Activated T-cell treated with anti-CD3 and anti-CD28 coated beads for 24 hours (primary cell): ENCODE data around the gene CASP5.
"Not testable (repeated sequence)": the region's sequence is repeated elsewhere in the genome, so short reads cannot be mapped to it uniquely, and the experiment has no call there.

Source experiments
- DNase-seq: peaks from one replicate; pipeline ENCODE4 v3.0.0-alpha.2; 2020; ENCODE audit warnings: low read depth

CASP5 gene

GRCh38 chr11:105033781-105034180 lies 10.8 kb upstream of the CASP5 start:
- DNase-seq: no peak

- DNase-seq: no peak
Measured at GRCh38 chr11:105033343-105033742, 10.4 kb upstream of the CASP5 start.

DNA sequence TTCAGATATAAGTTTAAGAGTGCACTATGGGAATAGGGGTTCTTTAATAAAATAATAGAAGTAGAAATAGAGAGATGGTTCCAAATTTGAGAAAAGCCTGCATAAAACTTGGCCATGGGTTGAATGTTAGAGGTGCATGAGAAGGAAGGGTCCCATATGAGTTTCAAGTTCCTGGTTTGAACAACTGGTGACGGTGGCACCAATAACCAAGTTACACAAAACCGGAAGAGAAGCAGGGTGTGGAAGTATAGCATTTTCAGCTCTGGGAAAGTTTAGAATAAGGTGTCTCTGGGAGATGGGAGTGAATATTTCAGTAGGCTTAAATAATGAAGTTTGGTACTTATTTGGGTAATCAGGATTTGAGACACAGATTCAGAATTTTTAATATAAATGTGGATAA lies 9.5 kb upstream of the CASP5 start:
- no peak for DNase-seq

DNA sequence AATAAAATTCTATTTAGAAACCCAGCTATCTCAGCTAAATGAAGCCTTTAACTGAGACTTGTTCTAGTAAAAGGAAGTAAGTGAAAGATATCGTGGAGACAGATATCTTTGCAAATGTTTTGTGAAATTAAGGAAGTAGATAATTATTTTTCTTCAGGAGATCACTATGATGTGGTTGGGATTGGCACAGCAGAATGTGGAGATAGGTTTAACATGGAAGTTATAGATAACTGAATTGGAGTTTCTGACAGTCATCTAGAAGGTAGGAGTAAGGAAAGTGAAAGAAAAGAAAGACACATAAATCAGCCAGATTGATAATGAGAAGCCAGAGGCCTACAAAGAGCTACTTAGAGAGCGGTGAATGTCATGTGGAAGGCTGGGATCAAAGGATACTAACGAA lies 4.7 kb upstream of the CASP5 start:
- no peak for DNase-seq

DNA sequence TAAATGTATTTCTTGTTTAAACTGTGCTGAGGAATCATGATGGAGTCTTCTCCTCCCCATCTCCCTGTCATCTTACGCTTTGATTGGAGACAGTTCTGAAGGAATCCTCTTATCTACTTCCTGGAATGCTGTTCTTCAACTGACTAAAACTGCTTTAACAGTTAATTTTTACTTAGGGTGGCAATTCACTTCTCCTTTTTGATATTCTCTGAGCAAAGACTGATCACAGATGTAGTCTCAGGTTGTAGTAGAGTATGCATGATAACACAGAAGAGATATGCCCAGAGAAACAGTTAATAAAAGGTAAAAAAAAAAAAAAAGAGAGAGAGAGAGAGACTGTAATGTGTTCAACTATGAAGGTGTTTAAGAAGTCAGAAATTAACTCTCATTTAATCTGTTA lies 1.4 kb upstream of the CASP5 start:
- no peak for DNase-seq

DNA sequence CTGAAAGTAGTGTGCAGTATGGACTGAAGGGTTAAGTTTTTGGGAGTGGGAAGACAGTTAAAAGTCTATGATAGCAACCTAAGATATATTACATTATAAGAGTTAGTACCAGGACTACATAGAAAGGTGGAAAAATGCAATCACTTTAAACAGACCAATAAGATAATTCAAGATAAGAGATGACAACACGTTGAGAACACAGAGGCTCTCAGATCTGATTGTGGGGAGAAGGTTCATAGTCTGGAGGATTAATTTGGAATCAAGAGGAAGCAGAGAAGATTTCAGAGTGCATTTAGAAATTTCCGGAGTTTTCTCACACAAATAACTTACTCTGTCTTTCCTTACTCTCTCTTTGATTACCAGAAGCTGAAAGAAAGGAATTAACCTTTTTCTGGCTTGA lies 441 bp downstream of the CASP5 start:
- no peak for DNase-seq

GRCh38 chr11:105007463-105007862 lies 15.5 kb downstream of the CASP5 start:
- no peak for DNase-seq

DNA sequence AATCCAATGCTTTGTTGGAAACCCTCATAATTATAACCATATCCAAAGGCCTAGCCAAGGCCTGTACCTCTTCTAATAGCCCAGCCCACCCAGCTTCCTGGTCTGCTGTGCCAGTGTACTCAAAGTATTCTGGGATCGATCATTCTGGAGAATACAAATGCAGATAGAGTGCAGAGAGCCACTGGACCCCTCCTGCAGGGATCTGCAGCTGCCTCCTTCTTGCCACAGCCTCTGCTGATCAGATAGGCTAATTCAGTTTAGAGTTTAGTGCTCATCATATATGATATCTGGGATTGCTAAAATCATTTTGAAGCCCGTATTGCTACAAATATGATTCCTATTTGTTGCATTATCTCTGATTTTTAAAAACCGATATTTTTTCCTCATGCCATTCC lies 17.5 kb downstream of the CASP5 start:
- no peak for DNase-seq

DNA sequence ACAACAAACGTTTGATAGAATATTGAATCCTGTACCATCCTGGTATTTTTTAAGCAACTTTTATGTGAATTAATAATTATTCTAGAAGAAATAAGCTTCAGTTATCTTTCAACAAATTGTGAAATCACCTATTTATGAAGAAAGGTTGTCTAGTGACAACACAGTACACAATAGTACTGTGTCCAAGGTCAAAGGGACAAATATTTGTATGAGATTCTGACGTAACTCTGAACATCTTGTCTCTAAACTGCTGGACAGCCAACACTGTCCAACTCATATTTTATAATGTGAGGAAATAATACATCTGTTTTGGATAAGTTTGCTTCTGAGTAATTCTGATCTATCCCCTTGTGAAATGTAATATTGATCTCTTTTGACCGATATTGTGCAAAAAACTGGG lies 18.9 kb downstream of the CASP5 start:
- DNase-seq: no peak

DNA sequence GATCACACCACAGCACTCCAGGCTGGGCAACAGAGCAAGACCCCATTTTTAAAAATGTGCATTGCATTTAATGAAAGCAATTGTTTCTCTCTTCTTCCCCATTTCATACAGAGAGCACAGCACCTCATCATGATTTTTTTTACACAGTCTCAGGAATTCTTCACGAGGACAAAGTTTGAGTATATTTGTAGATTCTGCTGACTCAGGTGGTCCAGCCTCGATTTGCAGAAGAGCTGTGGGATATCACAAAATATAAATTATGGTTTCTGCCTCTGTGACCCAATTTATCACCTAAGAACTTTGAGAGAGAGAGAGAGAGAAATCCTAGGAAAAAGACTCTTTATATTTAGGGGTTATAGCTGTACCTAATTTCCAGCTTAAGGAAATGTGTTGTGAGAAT lies 19.8 kb downstream of the CASP5 start:
- DNase-seq: no peak

- DNase-seq: peak; percentile 49
Measured at GRCh38 chr11:105000797-105001196, 22.2 kb downstream of the CASP5 start.

DNA sequence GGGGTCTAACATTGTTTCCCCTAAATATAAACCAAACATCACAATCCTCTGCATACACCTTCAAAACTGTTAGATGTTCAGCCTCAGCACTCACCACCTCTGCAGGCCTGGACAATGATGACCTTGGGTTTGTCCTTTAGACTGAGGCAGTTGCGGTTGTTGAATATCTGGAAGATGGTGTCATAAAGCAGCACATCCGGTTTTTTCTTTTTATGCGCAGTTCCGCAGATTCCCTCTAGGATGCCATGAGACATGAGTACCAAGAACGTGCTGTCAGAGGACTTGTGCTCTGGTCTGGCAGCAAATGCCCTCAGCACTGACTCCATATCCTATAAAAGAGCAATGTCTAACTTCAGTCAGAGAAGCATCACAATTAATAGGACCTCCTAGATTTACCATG lies 22.8 kb downstream of the CASP5 start:
- no peak for DNase-seq

DNA sequence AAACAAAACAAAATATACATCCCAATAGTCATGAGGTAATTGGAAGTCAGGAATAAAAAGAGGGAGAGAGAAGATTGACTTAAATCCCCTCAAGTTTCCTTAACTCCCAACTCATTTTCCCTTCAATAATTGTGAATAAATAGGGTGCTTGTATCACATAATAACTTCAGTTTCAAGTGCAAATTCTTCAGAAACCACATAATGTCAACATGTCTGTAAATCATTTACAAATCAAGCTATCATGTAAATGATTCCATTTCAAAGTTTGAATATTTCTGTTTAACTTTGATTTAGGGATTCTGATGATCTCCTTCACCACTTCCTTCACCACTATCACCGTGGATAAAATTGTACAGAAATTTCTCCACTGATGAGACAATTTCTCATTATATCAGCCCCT lies 23.2 kb downstream of the CASP5 start:
- DNase-seq: no peak

- DNase-seq: no peak
Measured at GRCh38 chr11:104997288-104997687, 25.7 kb downstream of the CASP5 start.

DNA sequence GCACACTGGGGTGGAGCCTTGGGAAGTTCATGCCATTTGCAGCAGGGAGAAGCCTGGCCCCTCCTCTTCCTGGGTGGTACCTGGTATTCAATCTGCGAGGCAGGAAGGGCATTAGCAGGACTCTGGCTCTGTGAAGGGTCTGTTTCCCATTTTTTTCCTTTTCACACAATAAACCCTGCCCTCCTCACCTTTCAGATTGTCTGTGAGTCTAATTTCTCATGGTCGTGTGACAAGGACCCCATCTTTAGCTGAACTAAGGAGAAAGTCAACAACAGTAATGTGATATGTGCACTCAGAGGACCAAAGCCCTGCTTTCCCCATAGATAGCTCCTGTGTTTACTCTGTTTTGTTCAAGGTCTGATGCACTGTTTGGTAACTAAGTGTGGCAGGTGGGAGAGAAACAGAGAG lies 28.0 kb downstream of the CASP5 start:
- DNase-seq: no peak

DNA sequence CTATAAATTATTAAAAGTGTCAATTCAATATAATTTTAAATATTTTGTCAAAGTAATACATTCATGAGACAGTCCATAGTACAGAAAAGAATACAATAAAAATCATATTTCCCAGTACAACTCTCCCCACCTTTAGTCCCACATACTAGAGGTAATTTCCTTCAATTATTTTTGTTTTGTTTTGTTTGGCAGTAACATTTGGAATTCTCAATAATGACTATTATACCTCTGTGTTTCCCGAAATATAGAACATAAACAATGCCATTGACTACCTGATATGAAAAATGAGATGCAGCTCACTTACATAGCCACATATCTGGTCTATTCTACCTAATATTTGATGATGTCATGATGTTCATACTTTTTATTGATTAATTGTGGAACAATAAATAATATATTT lies 30.2 kb downstream of the CASP5 start:
- DNase-seq: no peak

DNA sequence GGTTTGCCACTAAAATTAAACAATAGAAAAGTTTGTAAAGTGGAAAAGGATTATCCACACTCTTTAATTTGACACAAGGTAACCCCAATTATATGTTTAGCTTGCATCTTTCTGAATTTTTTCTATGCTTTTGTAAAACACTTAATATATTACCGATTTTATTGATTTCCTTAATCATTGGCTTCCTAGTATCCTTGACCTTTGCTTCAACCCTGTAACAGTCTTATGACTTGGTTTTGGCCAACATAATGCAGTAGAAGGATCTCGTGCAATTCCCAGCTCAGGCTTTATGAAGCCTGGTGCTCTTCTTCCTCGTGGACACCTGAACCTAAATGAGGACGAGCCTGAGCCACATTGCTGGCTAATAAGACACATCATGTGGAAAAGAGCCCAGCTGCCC lies 31.0 kb downstream of the CASP5 start:
- no peak for DNase-seq

GRCh38 chr11:104984808-104985207 lies 38.2 kb downstream of the CASP5 start:
- DNase-seq: no peak

DNA sequence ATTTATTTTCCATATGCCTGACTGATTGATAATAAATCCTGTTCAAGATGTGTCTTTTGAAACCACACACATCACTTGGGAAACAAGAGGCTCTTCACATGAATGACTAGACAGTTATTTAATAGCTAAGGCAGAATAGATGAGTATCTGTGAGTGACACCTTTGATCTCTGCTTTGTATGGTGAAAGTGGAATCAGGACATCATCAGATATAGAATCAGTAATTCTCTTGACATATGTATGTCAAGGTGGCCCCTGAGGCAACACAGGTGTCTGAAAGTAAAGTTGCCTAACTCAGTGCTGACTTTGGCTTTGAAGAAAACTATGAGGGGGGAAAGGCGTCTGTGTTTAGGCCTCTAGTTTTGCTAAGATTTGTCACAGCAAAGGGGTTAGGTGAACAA lies 43.1 kb downstream of the CASP5 start:
- DNase-seq: no peak

DNA sequence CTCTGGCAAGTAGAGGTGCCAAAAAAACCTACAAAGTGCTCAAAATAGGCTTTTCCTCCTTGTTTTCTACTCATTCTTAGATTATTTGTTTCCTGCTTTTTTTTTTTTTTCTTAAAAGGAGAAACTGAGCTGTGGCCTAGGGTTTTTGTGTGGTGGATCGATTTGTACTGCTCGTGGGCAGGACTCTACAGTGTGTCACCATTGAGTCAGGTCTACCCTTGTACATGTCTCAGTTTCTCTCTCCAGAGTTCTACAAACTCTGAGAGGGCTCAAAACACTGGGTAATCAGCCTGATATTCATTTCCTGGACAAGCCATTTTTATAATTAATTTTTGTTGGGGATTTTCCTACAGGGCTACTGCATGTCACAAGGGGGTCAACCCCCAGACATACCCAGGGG lies 49.4 kb downstream of the CASP5 start:
- DNase-seq: no peak

DNA sequence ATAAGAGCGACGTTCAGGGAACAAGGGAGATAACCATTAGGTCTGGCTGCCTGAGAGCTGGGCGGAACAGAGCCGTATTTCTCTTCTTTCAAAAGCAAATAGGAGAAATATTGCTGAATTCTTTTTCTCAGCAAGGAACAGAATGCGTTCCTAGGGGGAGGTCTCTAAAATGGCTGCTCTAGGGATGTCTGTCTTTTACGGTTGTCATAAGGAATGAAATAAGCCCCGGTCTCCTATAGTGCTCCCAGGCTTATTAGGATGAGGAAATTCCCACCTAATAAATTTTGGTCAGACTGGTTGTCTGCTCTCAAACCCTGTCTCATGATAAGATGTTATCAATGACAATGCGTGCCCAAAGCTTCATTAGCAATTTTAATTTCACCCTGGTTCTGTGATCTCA lies 50.0 kb downstream of the CASP5 start:
- DNase-seq: not testable (repeated sequence)

DNA sequence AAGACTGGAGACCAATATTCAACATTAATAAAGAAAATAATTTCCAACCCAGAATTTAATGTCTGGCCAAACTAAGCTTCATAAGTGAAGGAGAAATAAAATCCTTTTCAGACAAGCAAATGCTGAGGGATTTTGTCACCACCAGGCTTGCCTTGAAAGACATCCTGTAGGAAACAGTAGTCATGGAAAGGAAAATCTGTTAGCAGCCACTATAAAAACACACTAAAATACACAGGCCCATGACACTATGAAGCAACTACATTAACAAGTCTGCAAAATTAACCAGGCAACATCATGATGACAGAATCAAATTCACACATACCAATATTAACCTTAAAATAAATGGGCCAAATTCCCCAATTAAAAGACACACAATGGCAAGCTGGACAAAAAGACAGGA lies 52.2 kb downstream of the CASP5 start:
- no peak for DNase-seq

- no peak for DNase-seq
Measured at GRCh38 chr11:104968856-104969776, 53.9 kb downstream of the CASP5 start.

GRCh38 chr11:104968355-104968855 lies 54.6 kb downstream of the CASP5 start, which contains the start of gene CASP4:
Gene CASP4 (minus strand): TSS chr11:104968574. CDS start chr11:104968525, 49 bp downstream.
- no peak for DNase-seq
